ENCODE data around the gene TDRD7.
"Not testable (repeated sequence)": the region's sequence is repeated elsewhere in the genome, so short reads cannot be mapped to it uniquely, and the experiment has no call there.

TDRD7 gene

DNA sequence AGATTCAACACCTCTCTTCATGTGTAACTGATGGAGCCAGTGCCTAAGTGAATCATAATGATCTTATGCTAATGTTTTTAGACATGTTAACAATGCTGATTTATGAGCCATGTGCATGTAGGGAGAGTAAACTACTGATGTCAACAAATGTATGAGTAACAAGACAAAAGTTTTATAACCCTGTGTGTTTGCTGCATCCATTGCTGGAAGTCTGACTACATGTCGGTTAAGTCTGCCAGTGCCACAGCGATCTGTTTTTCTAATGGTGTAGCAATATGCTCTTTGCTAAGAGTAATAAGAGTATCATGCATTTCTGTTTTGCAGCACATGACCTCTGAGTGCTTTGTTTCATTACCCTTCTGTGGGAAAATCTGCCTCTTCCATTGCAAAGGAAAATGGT is 63.2 kb downstream of the TDRD7 start:
- DNase-seq (ENCODE audit: low read depth): no peak

DNA sequence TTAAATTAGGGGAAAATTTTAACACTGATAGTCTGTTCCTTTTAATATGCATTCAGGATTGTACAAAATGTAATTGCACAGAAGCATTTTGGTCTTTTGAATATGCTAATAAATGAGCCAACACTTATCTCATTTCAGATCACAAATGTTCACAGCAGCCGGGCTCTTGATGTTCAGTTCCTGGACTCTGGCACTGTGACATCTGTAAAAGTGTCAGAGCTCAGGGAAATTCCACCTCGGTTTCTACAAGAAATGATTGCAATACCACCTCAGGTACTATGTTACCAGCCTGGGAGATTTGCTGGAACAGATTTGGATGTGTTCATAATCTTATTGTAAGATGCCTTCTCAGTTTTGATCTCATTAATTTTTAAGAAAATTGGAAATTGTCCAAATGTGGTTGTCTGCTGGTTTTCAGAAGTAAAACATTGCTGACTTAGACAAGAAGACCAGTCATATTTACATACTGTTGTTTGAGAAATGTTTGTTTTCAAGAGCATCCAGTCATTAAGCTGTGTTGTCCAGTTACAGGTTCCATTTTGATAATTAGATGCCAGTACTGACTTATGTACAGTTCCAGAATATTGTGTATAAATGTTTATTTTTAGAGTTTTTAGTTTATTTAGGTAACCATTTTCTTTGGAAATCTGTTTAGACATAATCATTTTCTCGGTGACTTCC is 66.5 kb downstream of the TDRD7 start:
- DNase-seq (ENCODE audit: low read depth): no peak

DNA sequence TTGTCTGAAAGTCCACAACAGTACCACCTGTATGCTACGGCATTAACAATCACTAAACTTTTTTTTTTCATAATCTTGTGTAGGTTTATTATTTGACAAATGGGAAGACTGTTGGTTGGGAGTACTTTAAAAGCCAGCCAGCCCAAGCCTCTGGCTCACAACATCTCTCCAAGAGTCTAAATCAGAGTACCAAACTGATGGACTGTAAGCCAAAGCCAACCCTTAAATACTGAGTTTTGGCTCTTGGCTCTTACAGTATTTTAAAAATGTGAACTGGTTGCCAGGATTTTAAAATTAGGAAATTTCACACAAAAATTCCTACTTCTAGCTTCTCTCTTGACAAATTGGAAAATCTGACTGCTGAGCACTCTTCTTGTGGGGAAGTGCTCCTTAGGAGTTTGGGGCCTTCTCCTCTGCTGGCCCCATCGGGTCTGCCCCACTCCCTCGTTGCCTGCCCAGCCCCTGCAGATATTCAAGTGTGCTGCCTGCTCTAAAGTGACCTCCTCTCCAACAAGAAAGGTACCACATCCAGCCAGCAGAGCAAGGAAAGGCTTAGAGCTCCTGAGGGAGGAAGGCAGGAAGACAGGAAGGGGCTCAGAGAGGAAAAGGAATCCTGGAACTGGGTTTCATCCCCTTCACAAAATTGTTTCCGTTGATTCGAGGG is 67.7 kb downstream of the TDRD7 start:
- DNase-seq (ENCODE audit: low read depth): no peak

DNA sequence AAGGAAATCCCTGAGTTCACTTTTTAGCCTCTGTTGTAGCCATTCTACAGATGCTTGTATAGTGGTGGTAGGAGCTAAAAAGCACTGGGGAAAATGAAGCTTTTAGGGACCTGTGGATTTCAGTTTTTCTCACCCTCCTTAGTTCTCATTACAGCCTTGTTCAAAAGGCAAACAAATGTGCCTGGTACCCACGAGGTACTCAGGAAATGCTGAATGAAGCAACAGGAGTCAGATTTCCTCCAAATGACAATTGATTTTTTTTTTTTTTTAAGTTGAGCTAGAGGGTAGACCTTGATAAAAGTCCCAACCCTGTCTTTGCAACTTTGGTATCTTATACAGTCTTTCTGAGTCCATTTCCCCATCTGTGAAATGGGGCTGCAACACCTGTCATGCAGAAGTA is 68.3 kb downstream of the TDRD7 start:
- DNase-seq (ENCODE audit: low read depth): no peak

DNA sequence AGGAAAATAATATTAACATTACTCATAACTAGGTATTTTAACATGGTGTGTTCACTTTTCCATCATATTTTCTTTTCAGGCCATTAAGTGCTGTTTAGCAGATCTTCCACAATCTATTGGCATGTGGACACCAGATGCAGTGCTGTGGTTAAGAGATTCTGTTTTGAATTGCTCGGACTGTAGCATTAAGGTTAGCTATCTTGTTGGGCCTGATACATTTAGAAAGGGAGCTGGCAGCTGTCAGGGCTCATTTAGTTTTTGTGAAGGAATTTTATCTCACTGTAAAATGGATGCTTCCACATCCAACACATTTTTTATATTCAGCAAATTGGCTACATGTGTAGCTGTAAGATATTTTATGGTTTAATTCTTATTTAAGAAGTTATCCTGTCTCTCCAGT is 68.9 kb downstream of the TDRD7 start:
- no peak for DNase-seq (ENCODE audit: low read depth)

DNA sequence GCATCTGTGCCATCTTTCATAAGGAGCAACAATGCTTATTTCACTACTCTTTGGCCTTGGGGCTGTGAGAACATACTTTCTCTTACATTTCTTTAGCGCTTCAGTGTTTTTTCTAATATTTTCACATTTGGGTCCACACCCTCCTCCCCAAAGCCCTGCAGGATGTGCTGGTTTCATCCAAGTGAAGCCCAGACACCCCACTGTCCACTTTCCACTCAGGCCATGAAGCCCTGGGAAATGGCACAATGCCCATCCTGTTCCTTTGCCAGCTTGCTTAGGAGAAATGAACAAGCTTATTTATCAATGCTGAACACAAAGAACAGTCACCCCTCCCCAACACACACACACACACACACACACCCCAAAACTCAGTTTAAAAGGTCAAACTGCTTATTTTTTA is 72.2 kb downstream of the TDRD7 start:
- DNase-seq (ENCODE audit: low read depth): no peak

DNA sequence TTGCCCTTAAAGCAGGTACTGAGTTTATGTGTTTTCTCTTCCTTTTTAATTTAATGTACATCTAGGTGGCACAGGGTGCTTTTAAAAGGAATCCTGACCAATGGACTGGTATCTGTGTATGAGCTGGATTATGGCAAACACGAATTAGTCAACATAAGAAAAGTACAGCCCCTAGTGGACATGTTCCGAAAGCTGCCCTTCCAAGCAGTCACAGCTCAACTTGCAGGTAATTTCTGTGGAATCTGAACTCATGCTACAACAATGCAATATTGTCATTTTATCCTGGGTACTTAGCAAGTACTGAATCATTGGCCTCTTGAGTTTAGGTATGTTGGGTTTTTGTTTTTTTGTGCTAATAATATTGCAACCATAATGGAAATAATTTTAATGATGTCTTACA is 75.2 kb downstream of the TDRD7 start:
- no peak for DNase-seq (ENCODE audit: low read depth)

DNA sequence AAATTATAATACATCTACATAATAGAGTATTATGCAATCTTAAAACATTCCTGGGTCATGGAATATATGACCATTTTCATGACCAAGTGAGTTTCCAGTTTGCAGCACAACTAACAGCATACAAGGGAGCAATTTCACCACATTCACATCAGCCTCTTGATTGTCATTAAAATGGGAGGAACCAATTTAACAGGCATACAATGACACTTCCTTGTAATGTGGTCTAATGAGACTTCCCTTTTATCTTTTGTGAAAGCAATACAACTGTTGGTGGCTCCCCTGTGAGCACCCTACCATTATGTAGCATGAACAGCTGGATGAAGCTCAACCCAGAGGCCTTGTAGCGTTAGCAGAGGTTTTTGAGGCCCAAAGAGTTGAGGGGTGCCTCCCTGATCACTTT is 76.0 kb downstream of the TDRD7 start:
- DNase-seq (ENCODE audit: low read depth): no peak

DNA sequence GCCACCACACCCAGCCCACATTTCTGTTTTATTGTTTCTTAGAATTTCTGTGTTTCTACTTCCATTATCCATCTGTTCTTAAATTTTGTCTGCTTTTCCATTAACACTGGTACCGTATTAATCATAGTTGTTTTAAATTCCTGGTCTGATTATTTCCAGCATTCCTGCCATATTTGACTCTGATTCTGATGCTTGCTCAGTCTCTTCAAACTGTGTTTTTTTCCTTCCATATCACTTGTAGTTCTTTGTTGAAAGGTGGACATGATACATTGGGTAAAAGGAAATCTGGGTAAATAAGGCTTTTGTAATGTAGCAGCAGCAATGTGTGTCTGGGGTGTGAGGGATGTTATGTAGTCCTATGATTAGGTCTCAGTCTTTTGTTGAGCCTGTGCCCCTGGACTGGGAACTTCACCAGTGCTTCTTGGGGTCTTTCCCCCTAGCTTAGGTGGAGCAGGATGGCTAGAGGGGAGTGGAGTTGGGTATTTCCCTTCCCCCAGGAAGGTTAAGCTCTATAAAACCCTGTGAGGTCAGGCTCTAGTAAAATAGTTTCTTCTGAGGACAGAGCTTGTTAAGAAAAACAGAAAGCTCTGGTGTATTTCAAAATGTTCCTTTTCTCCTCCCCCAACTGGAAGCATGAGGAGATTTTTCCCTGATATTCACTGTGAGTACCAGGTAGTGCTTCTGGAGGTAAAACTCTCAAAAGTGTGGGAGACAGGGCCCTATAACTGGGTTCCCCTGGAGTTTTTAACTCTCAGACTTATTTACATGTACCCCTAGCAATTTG is 79.5 kb downstream of the TDRD7 start:
- DNase-seq (ENCODE audit: low read depth): no peak

DNA sequence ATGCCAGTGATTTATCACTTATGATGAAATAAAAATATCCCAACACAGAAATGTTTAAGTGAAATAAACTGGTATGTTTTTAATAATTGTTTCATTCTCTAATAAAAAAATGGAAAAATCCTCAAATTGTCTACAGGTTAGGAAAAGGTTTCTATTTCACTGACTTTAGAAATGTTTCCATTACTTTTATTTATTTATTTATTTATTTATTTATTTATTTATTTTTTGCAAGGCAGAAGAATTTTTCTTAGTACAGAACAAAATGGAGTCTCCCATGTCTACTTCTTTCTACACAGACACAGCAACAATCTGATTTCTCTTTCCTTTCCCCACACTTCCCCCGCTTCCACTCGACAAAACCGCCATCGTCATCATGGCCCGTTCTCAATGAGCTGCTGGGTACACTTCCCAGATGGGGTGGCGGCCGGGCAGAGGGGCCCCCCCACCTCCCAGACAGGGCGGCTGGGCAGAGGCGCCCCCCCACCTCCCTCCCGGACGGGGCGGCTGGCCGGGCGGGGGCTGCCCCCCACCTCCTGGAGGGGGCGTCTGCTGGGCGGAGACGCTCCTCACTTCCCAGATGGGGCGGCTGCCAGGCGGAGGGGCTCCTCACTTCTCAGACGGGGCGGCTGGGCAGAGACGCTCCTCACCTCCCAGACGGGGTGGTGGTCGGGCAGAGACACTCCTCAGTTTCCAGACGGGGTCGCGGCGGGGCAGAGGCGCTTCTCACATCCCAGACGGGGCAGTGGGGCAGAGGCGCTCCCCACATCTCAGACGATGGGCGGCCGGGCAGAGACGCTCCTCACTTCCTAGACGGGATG is 85.9 kb downstream of the TDRD7 start:
- DNase-seq (ENCODE audit: low read depth): not testable (repeated sequence)

DNA sequence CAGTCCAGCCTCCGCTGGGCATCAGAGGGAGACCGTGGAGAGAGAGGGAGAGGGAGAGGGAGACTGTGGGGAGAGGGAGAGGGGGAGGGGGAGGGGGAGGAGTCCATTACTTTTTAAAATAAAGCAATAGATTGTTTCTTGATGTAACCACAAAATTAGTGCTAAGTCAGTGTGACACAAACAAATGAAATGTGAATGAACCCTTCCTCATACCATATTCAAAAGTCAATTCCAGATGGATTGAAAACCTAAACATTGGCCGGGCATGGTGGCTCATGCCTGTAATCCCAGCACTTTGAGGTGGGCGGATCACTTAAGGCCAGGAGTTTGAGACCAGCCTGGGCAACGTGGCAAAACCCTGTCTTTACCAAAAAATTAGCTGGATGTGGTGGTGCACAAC is 87.0 kb downstream of the TDRD7 start:
- not testable (repeated sequence) for DNase-seq (ENCODE audit: low read depth)

DNA sequence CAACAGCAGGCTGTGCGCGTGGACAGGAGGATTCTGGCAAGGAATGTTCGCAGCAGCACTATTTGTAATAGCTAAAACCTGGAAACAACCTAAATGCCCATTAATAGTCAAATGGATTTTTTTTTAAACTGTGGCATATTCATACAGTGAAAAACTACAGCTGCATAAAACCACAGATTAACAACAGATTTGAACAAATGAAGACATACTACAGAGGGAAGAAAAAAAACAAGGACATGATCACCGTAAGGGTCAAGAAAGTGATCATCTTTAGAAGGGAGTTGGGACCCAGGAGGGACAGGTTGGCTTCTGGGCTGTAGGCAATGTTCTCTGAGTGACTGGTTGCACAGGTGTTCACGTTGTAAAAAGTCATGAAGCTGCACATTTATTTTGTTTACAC is 88.4 kb downstream of the TDRD7 start:
- DNase-seq (ENCODE audit: low read depth): no peak

DNA sequence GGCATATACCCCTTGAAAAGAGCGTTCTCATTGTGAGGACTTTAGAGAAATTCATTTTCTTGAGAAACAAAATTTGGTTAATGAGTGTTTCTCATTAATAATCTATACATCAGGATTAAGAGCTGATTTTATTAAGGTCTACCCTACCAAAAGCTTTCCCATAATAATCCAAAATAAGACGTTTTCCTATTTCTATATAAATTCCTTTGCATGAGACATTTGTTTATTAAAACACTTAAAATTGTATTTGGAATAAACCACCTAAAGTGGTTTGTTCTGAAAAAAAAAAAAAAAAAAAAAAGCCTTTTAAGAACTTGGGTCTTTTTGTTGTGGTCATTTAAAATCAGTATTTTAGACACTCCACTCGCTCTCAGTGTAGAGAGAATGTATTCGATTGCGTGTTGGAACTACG is 88.9 kb downstream of the TDRD7 start:
- no peak for DNase-seq (ENCODE audit: low read depth)

DNA sequence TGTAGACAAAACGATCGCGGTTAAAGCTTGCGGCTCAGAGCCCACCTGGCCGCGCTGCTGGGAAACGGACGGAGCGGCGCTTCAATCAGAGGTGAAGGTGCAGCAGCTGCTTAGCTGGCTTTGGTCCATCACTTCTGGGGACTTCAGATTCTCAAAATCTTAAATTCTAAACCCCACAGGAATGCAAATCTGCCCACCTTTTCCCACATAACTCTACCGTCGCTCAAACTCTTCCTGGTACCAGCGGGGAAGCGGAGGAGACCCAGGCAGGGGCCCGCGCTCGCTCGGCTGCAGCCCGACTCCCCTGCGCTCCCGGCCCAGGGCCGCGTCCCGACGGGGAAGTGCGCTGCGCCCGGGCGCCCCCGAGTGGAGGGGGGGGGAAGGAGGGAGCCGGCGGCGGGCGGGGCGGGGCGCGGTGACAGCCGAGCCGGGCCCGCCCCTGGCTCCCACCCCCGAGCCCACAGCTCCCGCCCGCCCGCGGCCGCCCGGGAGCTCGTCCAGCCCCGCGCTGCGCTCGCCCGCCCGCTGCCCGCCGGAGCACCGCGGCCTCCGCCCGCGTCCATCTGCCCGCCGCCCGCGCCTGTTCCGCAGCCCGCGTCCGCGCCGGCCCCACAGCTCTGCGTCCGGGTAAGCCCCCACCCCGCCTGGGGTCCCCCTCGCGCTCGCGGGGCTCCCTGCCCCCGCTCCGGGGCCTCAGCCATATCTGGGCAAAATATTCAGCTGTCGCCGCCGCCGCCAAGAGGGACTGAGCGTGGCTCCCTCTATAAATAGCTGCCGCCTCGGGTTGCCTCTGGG is 89.5 kb downstream of the TDRD7 start, which contains the start of gene TMOD1:
TMOD1 (plus strand) TSS at position 490 of the 795 bp plus-strand sequence. CDS start 22,523 bp downstream, outside the sequence.
- DNase-seq (ENCODE audit: low read depth): peak; percentile 27

DNA sequence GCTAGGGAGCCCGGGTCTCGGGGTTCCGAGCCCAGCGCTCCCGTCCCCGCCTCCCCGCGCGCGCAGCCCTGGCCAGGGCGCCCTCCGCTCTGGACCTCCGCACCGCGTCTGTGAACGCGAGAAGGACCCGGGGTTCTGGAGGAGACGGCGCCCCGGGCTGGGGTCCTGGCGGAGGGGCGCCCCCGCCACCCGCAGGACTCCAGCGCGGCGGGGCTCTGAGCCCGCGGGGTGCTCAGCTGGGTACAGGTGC is 90.0 kb downstream of the TDRD7 start:
- no peak for DNase-seq (ENCODE audit: low read depth)

DNA sequence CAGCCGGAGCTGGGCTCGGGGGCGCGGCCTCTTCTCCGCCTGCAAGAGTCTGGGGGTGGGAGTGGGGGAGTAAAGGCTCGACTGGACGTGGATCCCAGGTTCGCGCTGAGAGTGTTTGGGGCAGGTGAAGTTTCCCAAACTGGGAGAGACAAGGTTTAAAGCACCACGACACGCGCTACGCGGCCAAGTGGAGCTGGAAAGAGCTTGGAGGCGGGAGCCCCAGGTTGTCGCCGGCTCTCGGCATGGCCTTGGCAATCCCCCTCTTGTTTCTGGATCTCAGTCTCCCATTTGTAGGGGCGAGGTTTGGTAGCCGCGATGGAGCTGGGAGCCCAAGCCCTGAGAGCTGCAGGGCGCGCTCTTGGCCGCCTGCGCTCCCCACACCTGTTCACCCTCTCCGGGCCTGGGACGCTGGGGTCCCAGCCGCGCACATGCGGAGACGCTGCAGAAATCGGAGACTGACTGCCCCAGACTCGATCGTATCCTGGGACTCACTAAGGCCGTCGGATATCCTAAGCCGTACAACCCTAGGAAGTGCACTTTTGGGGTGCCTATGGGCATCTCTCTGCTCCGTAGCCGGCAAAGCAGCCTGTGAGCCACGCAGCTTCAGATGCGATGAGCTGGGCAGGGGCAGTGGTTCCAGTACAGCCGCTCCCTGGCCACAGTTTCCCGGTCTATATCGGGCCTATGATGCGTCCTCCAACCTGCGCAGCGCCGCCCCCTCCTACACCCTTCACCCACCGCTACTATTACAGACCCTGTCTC is 90.5 kb downstream of the TDRD7 start:
- no peak for DNase-seq (ENCODE audit: low read depth)

DNA sequence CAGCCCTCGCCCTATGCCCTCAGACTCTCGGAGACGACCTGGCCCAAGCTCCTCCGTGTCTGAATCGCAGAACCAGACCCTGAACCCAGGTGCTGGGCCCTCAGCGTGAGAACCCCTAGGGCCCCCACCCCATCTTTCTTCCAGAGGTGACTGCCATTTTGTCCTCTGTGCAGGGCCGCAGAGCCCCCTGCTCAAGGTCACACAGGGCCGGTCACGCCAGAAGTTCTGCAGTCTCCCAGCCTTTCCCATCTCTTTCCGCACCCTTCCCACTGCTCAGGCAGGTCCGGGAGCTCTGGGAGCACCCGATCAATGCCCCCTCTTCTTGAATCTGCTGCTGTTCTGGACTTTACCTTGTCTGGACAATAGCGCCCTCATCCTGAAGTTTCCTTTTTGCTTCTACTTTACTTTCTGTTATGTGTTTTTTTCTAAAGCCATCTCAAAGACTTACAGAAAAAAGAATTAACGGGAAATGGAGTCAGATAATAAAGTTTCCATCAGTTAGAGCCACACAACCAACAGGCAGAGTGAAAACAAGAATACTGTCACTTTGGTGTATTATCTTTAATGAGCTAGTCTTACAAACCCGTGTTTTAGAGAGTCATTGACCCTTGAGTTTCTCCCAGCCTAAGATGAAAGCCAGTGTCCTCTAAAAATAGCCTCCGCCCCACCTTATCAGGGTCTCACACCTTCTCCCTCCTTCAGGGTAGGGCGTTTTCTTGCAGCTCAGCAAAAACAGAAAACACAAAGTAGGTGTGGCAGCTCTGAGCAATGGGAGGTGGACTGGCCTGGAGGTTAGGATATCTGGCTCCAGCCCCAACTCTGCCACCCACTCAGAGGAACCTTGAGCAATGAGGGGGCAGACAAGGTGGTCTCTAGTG is 91.3 kb downstream of the TDRD7 start:
- no peak for DNase-seq (ENCODE audit: low read depth)

DNA sequence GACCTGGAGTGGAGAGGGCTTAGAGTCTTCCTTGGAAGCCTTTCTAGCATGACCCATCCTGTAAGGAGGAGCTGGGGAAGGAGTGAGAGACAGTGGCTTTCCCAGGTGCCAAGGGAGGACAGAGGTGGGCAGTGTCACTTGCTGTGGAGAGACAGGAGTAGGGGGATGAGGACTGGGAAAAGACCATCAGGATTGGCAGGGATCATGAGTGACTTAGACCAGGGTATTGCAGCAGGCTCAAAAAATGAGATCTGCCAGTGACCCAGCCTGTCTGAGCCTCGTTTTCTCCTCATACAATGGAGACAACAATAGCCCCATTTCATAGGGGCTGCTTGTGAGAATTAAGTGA is 91.9 kb downstream of the TDRD7 start:
- no peak for DNase-seq (ENCODE audit: low read depth)

DNA sequence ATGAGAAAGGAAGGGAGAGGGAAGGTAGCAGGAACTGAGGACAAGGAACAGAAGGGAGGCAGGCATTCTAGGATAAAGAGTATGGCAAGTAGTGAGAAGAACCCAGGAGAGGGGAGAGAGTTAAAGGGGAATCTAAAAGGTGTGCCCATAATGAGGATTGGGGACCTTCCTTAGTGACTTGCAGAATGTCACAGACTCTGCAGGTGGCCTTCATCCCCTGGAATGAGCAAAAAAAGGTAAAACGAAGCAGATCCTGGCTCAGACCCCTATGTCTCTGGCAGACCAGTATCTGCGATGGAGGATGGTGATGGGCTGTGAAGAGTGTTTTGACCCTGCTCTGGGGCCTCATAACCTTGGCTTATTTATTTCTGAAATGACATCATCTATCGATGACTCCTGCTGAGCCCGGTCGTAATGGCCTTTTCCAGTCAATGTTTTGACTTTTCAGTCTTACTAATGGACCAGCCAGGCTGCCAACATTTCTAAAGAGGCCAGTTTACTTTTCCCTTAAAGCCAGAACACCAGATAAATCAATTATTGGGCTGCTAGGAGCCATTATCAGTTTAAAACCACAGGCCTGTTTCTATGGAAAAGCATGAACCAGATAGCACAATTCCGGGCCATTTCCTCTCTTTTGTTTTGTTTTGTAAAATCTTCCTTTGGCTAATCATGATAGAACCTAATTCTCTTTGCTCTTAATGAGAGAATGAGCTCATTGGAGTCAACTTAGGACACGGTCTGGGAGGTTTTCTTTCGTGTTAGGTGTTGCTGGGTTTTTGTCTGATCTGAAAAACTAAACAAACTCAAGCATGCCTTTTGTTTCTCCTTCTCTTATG is 92.7 kb downstream of the TDRD7 start:
- no peak for DNase-seq (ENCODE audit: low read depth)
